H9 (cell line): ENCODE measurements around the gene TM9SF4. TPM values are rescaled to one million over a fixed set of nuclear protein-coding genes. Genes with fewer than 3 reads are reported as not detected.

ENCODE experiments used
- DNase-seq: peaks from one replicate; pipeline ENCODE4 v3.0.0-alpha.2; 2017
- H2AFZ ChIP-seq: one replicate; pipeline ENCODE4 v1.6.1; 2013; ENCODE audit warnings: mild to moderate bottlenecking, low read length, control low read depth, moderate library complexity
- H2AK5ac ChIP-seq: 2 replicates; pipeline ENCODE4 v1.6.1; 2013; ENCODE audit warnings: low read length, control low read depth, mixed read lengths; ENCODE audit not compliant: insufficient read length
- H2BK120ac ChIP-seq: one replicate; pipeline ENCODE4 v1.6.1; 2013; ENCODE audit warnings: low read depth, mild to moderate bottlenecking, low read length, control low read depth, inconsistent platforms; ENCODE audit not compliant: poor library complexity, severe bottlenecking
- H2BK12ac ChIP-seq: 2 replicates; pipeline ENCODE4 v1.6.1; 2013; ENCODE audit warnings: low read length, control low read depth, mixed read lengths, low read depth; ENCODE audit not compliant: insufficient read length
- H2BK15ac ChIP-seq: 2 replicates; pipeline ENCODE4 v1.6.1; 2013; ENCODE audit warnings: low read depth, low read length, control low read depth
- H2BK20ac ChIP-seq: one replicate; pipeline ENCODE4 v1.6.1; 2013; ENCODE audit warnings: low read depth, mild to moderate bottlenecking, low read length, control low read depth, inconsistent platforms; ENCODE audit not compliant: poor library complexity, severe bottlenecking
- H2BK5ac ChIP-seq: 2 replicates; pipeline ENCODE4 v1.6.1; 2013; ENCODE audit warnings: low read length, control low read depth, mixed read lengths; ENCODE audit not compliant: insufficient read length
- H3K14ac ChIP-seq: 2 replicates; pipeline ENCODE4 v1.6.1; 2013; ENCODE audit warnings: low read length, control low read depth; ENCODE audit not compliant: insufficient read depth
- H3K18ac ChIP-seq: 2 replicates; pipeline ENCODE4 v1.6.1; 2013; ENCODE audit warnings: low read depth, mild to moderate bottlenecking, mixed read lengths, low read length, control low read depth; ENCODE audit not compliant: insufficient read length
- H3K23ac ChIP-seq: 2 replicates; pipeline ENCODE4 v1.6.1; 2013; ENCODE audit warnings: low read length, control low read depth, mixed read lengths, low read depth; ENCODE audit not compliant: insufficient read length
- H3K23me2 ChIP-seq: 2 replicates; pipeline ENCODE4 v1.6.1; 2013; ENCODE audit warnings: low read depth, mild to moderate bottlenecking, mixed read lengths, low read length, control low read depth; ENCODE audit not compliant: insufficient read length, poor library complexity, severe bottlenecking
- H3K27ac ChIP-seq: 2 replicates; pipeline ENCODE4 v1.5.1; 2013; ENCODE audit warnings: low read length, control low read depth, mixed read lengths, low read depth; ENCODE audit not compliant: insufficient read length
- H3K27me3 ChIP-seq: 2 replicates; pipeline ENCODE4 v1.6.1; 2013; ENCODE audit warnings: low read length, control low read depth, inconsistent platforms; ENCODE audit not compliant: insufficient read depth
- H3K4ac ChIP-seq: 2 replicates; pipeline ENCODE4 v1.6.1; 2013; ENCODE audit warnings: low read depth, mild to moderate bottlenecking, control low read depth, inconsistent platforms, low read length, moderate library complexity
- H3K4me1 ChIP-seq: 2 replicates; pipeline ENCODE4 v1.6.1; 2013; ENCODE audit warnings: low read length, control low read depth, inconsistent platforms; ENCODE audit not compliant: insufficient read depth
- H3K4me2 ChIP-seq: 2 replicates; pipeline ENCODE4 v1.6.1; 2013; ENCODE audit warnings: low read length, control low read depth, mixed read lengths; ENCODE audit not compliant: insufficient read length, insufficient read depth
- H3K56ac ChIP-seq: 2 replicates; pipeline ENCODE4 v1.6.1; 2013; ENCODE audit warnings: low read depth, mild to moderate bottlenecking, mixed read lengths, low read length, control low read depth; ENCODE audit not compliant: insufficient read length
- H3K79me1 ChIP-seq: 2 replicates; pipeline ENCODE4 v1.6.1; 2013; ENCODE audit warnings: low read depth, mild to moderate bottlenecking, moderate library complexity, low read length, control low read depth, inconsistent platforms; ENCODE audit not compliant: insufficient read depth, poor library complexity, severe bottlenecking
- H3K79me2 ChIP-seq: 2 replicates; pipeline ENCODE4 v1.6.1; 2013; ENCODE audit warnings: low read length, control low read depth, inconsistent platforms; ENCODE audit not compliant: insufficient read depth
- H3K9ac ChIP-seq: 2 replicates; pipeline ENCODE4 v1.6.1; 2013; ENCODE audit warnings: low read length, control low read depth, mixed read lengths; ENCODE audit not compliant: insufficient read length; ENCODE audit errors: extremely low read depth
- H3K9me3 ChIP-seq: one replicate; pipeline ENCODE4 v1.6.1; 2013; ENCODE audit warnings: low read depth, low read length, inconsistent platforms; ENCODE audit not compliant: control insufficient read depth
- H3T11ph ChIP-seq: one replicate; pipeline ENCODE4 v1.6.1; 2013; ENCODE audit warnings: mild to moderate bottlenecking, low read length, control low read depth, inconsistent platforms
- H4K20me1 ChIP-seq: one replicate; pipeline ENCODE4 v1.6.1; 2013; ENCODE audit not compliant: control insufficient read depth, insufficient read length, insufficient read depth
- H4K5ac ChIP-seq: 2 replicates; pipeline ENCODE4 v1.6.1; 2013; ENCODE audit warnings: low read depth, mild to moderate bottlenecking, mixed read lengths, low read length, control low read depth; ENCODE audit not compliant: insufficient read length
- H4K8ac ChIP-seq: replicated peaks from 2 replicates; pipeline ENCODE4 v1.6.1; 2013; ENCODE audit warnings: low read length, control low read depth, mixed read lengths, low read depth; ENCODE audit not compliant: insufficient read length
- H4K91ac ChIP-seq: 2 replicates; pipeline ENCODE4 v1.6.1; 2013; ENCODE audit warnings: low read depth, mild to moderate bottlenecking, moderate library complexity, mixed read lengths, low read length, control low read depth; ENCODE audit not compliant: insufficient read length
- H3K27ac Mint-ChIP-seq, 3 experiments: 2 replicates in 2 of 3; 3 replicates in 1 of 3; pipeline ENCODE4 v1.8.0; 2020 to 2021; ENCODE audit warnings: mixed read lengths in 3 of 3, mild to moderate bottlenecking in 1 of 3, moderate library complexity in 1 of 3
- H3K27me3 Mint-ChIP-seq: 2 replicates; pipeline ENCODE4 v1.8.0; 2021; ENCODE audit warnings: low read depth, mild to moderate bottlenecking, moderate library complexity, mixed read lengths
- H3K36me3 Mint-ChIP-seq, 3 experiments: 2 replicates in 2 of 3; 3 replicates in 1 of 3; pipeline ENCODE4 v1.8.0; 2020 to 2021; ENCODE audit warnings: low read depth in 3 of 3, mixed read lengths in 3 of 3; ENCODE audit not compliant: insufficient read depth in 1 of 3
- H3K4me1 Mint-ChIP-seq, 2 experiments: 2 replicates each; pipeline ENCODE4 v1.8.0; 2020; ENCODE audit warnings: mixed read lengths in 2 of 2
- H3K4me3 Mint-ChIP-seq, 2 experiments: 2 replicates in 1 of 2; 3 replicates in 1 of 2; pipeline ENCODE4 v1.8.0; 2020 to 2021; ENCODE audit warnings: mild to moderate bottlenecking in 2 of 2, mixed read lengths in 2 of 2, moderate library complexity in 1 of 2
- H3K9me3 Mint-ChIP-seq, 2 experiments: 2 replicates in 1 of 2; 3 replicates in 1 of 2; pipeline ENCODE4 v1.8.0; 2020; ENCODE audit warnings: mild to moderate bottlenecking in 2 of 2, mixed read lengths in 2 of 2, moderate library complexity in 1 of 2
- WGBS: extraction: QIAGEN DNeasy Blood & Tissue Kit; methylation state at CpG from one replicate; pipeline ENCODE4 v1.1.7; 2013; ENCODE audit warnings: missing lambda C conversion rate, low lambda C conversion rate, mixed read lengths; ENCODE audit not compliant: insufficient read length; ENCODE audit errors: extremely low coverage; 5-methylcytosine and 5-hydroxymethylcytosine counted together
- total RNA-seq: library from RNA; stranded (reverse); gene quantifications from 2 replicates; pipeline ENCODE4 v1.2.1, GENCODE V29; 2021
- TF ChIP-seq, protein P1 (sequence below): fragments of 200-600 bp; sonication (generic); conservative IDR thresholded peaks from 3 replicates; pipeline ENCODE4 v1.8.0; 2021; ENCODE audit warnings: antibody characterized with exemption, mild to moderate bottlenecking

Gene TM9SF4
- total RNA-seq, 1 experiment from 2014 or later = 62.3 TPM

DNA sequence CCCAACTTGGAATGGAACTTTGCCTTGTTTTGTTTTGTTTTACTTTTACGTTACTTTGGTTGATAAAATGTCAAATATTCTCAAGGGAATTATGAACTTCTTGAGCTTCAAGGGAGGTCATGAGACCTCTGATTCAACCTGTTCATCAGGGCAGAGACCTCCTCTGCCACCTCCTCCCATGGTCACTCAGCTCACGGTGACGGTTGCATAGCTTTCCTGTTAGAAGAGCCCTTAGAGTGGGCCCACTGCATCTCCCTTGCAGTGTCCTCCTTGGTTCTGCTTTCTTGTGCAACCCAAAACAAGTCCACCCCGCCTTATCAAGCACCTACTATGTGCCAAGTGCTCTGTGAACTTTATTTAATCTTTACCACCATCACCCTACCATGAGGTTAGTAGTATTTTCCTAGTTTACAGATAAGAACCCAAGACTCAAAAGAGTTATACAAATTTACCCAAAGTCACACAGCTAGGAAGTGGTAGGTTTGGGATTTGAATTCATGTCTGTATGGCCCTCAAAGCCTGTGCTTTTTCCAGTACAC, 15.5 kb downstream of the TM9SF4 start:
- no peak overlapping the region for H3T11ph ChIP-seq
- Mint-ChIP-seq H3K27me3 (no peaks in the 10 kb centered on the region; the same call in 1 of the 2 replicates), H3K4me1 (peaks cover 12 to 14% of the 10 kb centered on the region in 2 experiments), H3K27ac (0 out of 7 replicates have a peak overlapping the region, but pooled peaks of 1 of the 3 experiments have one; percentile 52), H3K4me3 (no peak overlapping the region), H3K9me3 (peaks cover 9 to 11% of the 10 kb centered on the region in 2 experiments), H3K36me3 (peaks cover 16 to 24% (median 17%) of the 10 kb centered on the region in 3 experiments)
- H2AFZ ChIP-seq = no peak overlapping the region
- no peak overlapping the region for H2BK12ac ChIP-seq
- H3K23ac ChIP-seq = no peak overlapping the region
- H4K5ac ChIP-seq = no peak overlapping the region
- H4K8ac ChIP-seq = no peak overlapping the region
- WGBS = no CpG with 5 or more reads among the region's 4 CpGs
- no peak overlapping the region for H2BK15ac ChIP-seq
- no peak overlapping the region for H3K56ac ChIP-seq
- H3K14ac ChIP-seq = no peak overlapping the region
- H3K18ac ChIP-seq = no peak overlapping the region
- no peak overlapping the region for H3K4ac ChIP-seq
- H2BK120ac ChIP-seq = no peak overlapping the region
- DNase-seq = no peak
- no peak overlapping the region for H4K91ac ChIP-seq
- no peak overlapping the region for H2AK5ac ChIP-seq
- H3K9ac ChIP-seq = no peak overlapping the region
- no peaks in the 10 kb centered on the region; the same call in 1 of the 2 replicates for H3K4me1 ChIP-seq
- H3K27me3 ChIP-seq = no peaks in the 10 kb centered on the region
- no peak overlapping the region for H2BK20ac ChIP-seq
- no peak overlapping the region for H3K27ac ChIP-seq
- H3K79me1 ChIP-seq = peaks cover 2% of the 10 kb centered on the region
- H2BK5ac ChIP-seq = no peak overlapping the region
- no peaks in the 10 kb centered on the region for H3K23me2 ChIP-seq
- no peaks in the 10 kb centered on the region for H4K20me1 ChIP-seq
- TF ChIP-seq, protein P1, sequence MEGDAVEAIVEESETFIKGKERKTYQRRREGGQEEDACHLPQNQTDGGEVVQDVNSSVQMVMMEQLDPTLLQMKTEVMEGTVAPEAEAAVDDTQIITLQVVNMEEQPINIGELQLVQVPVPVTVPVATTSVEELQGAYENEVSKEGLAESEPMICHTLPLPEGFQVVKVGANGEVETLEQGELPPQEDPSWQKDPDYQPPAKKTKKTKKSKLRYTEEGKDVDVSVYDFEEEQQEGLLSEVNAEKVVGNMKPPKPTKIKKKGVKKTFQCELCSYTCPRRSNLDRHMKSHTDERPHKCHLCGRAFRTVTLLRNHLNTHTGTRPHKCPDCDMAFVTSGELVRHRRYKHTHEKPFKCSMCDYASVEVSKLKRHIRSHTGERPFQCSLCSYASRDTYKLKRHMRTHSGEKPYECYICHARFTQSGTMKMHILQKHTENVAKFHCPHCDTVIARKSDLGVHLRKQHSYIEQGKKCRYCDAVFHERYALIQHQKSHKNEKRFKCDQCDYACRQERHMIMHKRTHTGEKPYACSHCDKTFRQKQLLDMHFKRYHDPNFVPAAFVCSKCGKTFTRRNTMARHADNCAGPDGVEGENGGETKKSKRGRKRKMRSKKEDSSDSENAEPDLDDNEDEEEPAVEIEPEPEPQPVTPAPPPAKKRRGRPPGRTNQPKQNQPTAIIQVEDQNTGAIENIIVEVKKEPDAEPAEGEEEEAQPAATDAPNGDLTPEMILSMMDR = no peak
- peaks cover 2% of the 10 kb centered on the region; the same call in 1 of the 2 replicates for H3K79me2 ChIP-seq
- no peaks in the 10 kb centered on the region for H3K9me3 ChIP-seq
- H3K4me2 ChIP-seq = no peak overlapping the region
